Choroid plexus epithelial cell (primary cell): ENCODE results near the gene KCNMA1.

Source experiments
- DNase-seq: peaks from one replicate; pipeline ENCODE4 v3.0.0-alpha.2; 2010; ENCODE audit warnings: low read depth
- H3K4me3 ChIP-seq: 2 replicates; pipeline ENCODE4 v1.5.1; 2011; ENCODE audit warnings: low read depth, mild to moderate bottlenecking, control low read depth, low read length, moderate library complexity
- CTCF ChIP-seq: conservative IDR thresholded peaks from 2 replicates; pipeline ENCODE4 v1.5.1; 2011; ENCODE audit warnings: low read depth, mild to moderate bottlenecking, control low read depth, inconsistent platforms, low read length, moderate library complexity

Gene KCNMA1

GRCh38 chr10:77424257-77424656, 213.4 kb downstream of the KCNMA1 start:
- no peak overlapping the region for H3K4me3 ChIP-seq
- no peak for DNase-seq
- TF ChIP-seq CTCF: no peak

GRCh38 chr10:77422491-77423338, 214.9 kb downstream of the KCNMA1 start:
- no peak for DNase-seq
- H3K4me3 ChIP-seq: no peak overlapping the region
- TF ChIP-seq CTCF: no peak

GRCh38 chr10:77421591-77421990, 216.0 kb downstream of the KCNMA1 start:
- no peak overlapping the region for H3K4me3 ChIP-seq
- DNase-seq: no peak
- no peak for TF ChIP-seq CTCF

GRCh38 chr10:77420947-77421523, 216.6 kb downstream of the KCNMA1 start:
- no peak for DNase-seq

GRCh38 chr10:77419979-77420378, 217.6 kb downstream of the KCNMA1 start:
- no peak for TF ChIP-seq CTCF
- no peak overlapping the region for H3K4me3 ChIP-seq
- no peak for DNase-seq

More at GRCh38 chr10:77420947-77421523, 216.6 kb downstream of the KCNMA1 start:
- no peak overlapping the region for H3K4me3 ChIP-seq
- TF ChIP-seq CTCF: no peak

- H3K4me3 ChIP-seq: no peak overlapping the region
- DNase-seq: no peak
- TF ChIP-seq CTCF: no peak
Observed at GRCh38 chr10:77419056-77419455, 218.6 kb downstream of the KCNMA1 start.
